Activated B cell treated with CpG ODN at 0.5 μM for 24 hours (primary cell): ENCODE data around the gene CTCFL. TPM values are rescaled to one million over a fixed set of nuclear protein-coding genes. Genes with fewer than 3 reads are reported as not detected.

ENCODE experiments used
- ATAC-seq: fragments of 200-7000 bp; cut with Tn5 transposase; one replicate; pipeline ENCODE4 v1.10.0; 2021; ENCODE audit warnings: low read depth, mild to moderate bottlenecking, moderate library complexity
- CTCF ChIA-PET: fragments of 350-600 bp; sonication (Branson Sonifier 250); formaldehyde crosslinking; loops from one replicate; lab custom pipeline; 2021; ENCODE audit warnings: antibody characterized with exemption; lab: Charles Lee
- POLR2A ChIA-PET: fragments of 350-600 bp; sonication (Branson Sonifier 250); formaldehyde crosslinking; loops from one replicate; lab custom pipeline; 2021; ENCODE audit warnings: antibody characterized with exemption; lab: Charles Lee
- DNase-seq: peaks from one replicate; pipeline ENCODE4 v3.0.0; 2022
- H3K27ac Mint-ChIP-seq: one replicate; pipeline ENCODE4 v1.8.0; 2020; ENCODE audit warnings: mixed read lengths
- H3K27me3 Mint-ChIP-seq: one replicate; pipeline ENCODE4 v1.8.0; 2021; ENCODE audit warnings: mixed read lengths
- H3K36me3 Mint-ChIP-seq: one replicate; pipeline ENCODE4 v1.8.0; 2021; ENCODE audit warnings: low read depth, mixed read lengths
- H3K4me1 Mint-ChIP-seq: one replicate; pipeline ENCODE4 v1.8.0; 2021; ENCODE audit warnings: mixed read lengths
- H3K4me3 Mint-ChIP-seq: one replicate; pipeline ENCODE4 v1.8.0; 2020; ENCODE audit warnings: mild to moderate bottlenecking, mixed read lengths
- H3K9me3 Mint-ChIP-seq: one replicate; pipeline ENCODE4 v1.8.0; 2020; ENCODE audit warnings: mixed read lengths
- intact Hi-C: fragments of 100-400 bp; cut with micrococcal nuclease; formaldehyde crosslinking; loops from one replicate; pipeline ENCODE4 v1.15.1; 2024
- total RNA-seq: library from RNA; stranded (reverse); gene quantifications from 2 replicates; pipeline ENCODE4 v1.2.3, GENCODE V29; 2022
- TF ChIP-seq, protein P1 (sequence below): fragments of 200-600 bp; IDR thresholded peaks from one replicate; pipeline ENCODE4 v1.8.0; 2022; ENCODE audit warnings: antibody characterized with exemption, mild to moderate bottlenecking

CTCFL gene
- total RNA-seq, 1 donor from 2014 or later, result not detected

GRCh38 chr20:57470666-57471495 is 54.1 kb downstream of the CTCFL start:
- Mint-ChIP-seq H3K9me3 (no peaks in the 10 kb centered on the region), H3K36me3 (no peaks in the 10 kb centered on the region), H3K4me3 (no peak overlapping the region), H3K27ac (no peak overlapping the region), H3K27me3 (peaks cover 5% of the 10 kb centered on the region), H3K4me1 (peaks cover 67% of the 10 kb centered on the region)
- DNase-seq (no peak), ATAC-seq (no peak)
- intact Hi-C loops, result loop anchor here (10.0 kb wide), 1 partner anchor 834 kb away; the partner anchor contains the start of gene RAB22A
- POLR2A ChIA-PET, result interaction anchor here (0.5 to 7.3 kb wide), 4 partner anchors 79 to 167 kb away, joined by 4 to 86 read pairs (median 5); partner anchors contain the start of gene RBM38
- CTCF ChIA-PET, result interaction anchor here (1.2 to 1.6 kb wide), 3 partner anchors 32 to 89 kb away, joined by 3 to 4 read pairs (median 3); no protein-coding TSS in a partner anchor
- TF ChIP-seq, protein P1, sequence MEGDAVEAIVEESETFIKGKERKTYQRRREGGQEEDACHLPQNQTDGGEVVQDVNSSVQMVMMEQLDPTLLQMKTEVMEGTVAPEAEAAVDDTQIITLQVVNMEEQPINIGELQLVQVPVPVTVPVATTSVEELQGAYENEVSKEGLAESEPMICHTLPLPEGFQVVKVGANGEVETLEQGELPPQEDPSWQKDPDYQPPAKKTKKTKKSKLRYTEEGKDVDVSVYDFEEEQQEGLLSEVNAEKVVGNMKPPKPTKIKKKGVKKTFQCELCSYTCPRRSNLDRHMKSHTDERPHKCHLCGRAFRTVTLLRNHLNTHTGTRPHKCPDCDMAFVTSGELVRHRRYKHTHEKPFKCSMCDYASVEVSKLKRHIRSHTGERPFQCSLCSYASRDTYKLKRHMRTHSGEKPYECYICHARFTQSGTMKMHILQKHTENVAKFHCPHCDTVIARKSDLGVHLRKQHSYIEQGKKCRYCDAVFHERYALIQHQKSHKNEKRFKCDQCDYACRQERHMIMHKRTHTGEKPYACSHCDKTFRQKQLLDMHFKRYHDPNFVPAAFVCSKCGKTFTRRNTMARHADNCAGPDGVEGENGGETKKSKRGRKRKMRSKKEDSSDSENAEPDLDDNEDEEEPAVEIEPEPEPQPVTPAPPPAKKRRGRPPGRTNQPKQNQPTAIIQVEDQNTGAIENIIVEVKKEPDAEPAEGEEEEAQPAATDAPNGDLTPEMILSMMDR, result no peak

- ChIA-PET CTCF (interaction anchor here (0.9 to 1.6 kb wide), 5 partner anchors 9 to 88 kb away, joined by 3 to 7 read pairs (median 3); no protein-coding TSS in a partner anchor), POLR2A (interaction anchor here (0.5 to 1.5 kb wide), 10 partner anchors 8 to 168 kb away, joined by 3 to 8 read pairs (median 4); no protein-coding TSS in a partner anchor)
- Mint-ChIP-seq H3K9me3 (no peaks in the 10 kb centered on the region), H3K36me3 (no peaks in the 10 kb centered on the region), H3K4me3 (no peak overlapping the region), H3K27ac (no peak overlapping the region), H3K27me3 (peaks cover 5% of the 10 kb centered on the region), H3K4me1 (peaks cover 60% of the 10 kb centered on the region)
- ATAC-seq, result no peak
- TF ChIP-seq, protein P1, result no peak
- intact Hi-C loops, result loop anchor here (10.0 kb wide), 1 partner anchor 835 kb away; the partner anchor contains the start of gene RAB22A
- DNase-seq, result no peak
Observed at GRCh38 chr20:57470212-57470522, 54.8 kb downstream of the CTCFL start.

GRCh38 chr20:57469418-57470211 is 55.3 kb downstream of the CTCFL start:
- Mint-ChIP-seq H3K36me3 (no peaks in the 10 kb centered on the region), H3K4me3 (peak overlapping the region; percentile 11), H3K4me1 (peaks cover 55% of the 10 kb centered on the region), H3K27ac (no peak overlapping the region), H3K27me3 (peaks cover 5% of the 10 kb centered on the region), H3K9me3 (no peaks in the 10 kb centered on the region)
- intact Hi-C loops, result loop anchor here (10.0 kb wide), 1 partner anchor 835 kb away; the partner anchor contains the start of gene RAB22A
- TF ChIP-seq, protein P1, result no peak
- ATAC-seq (peak; percentile 43), DNase-seq (no peak)
- CTCF ChIA-PET, result interaction anchor here (0.9 to 1.6 kb wide), 6 partner anchors 9 to 88 kb away, joined by 3 to 7 read pairs (median 3); no protein-coding TSS in a partner anchor
- POLR2A ChIA-PET, result interaction anchor here (0.7 to 1.5 kb wide), 9 partner anchors 8 to 77 kb away, joined by 3 to 8 read pairs (median 4); no protein-coding TSS in a partner anchor

DNA sequence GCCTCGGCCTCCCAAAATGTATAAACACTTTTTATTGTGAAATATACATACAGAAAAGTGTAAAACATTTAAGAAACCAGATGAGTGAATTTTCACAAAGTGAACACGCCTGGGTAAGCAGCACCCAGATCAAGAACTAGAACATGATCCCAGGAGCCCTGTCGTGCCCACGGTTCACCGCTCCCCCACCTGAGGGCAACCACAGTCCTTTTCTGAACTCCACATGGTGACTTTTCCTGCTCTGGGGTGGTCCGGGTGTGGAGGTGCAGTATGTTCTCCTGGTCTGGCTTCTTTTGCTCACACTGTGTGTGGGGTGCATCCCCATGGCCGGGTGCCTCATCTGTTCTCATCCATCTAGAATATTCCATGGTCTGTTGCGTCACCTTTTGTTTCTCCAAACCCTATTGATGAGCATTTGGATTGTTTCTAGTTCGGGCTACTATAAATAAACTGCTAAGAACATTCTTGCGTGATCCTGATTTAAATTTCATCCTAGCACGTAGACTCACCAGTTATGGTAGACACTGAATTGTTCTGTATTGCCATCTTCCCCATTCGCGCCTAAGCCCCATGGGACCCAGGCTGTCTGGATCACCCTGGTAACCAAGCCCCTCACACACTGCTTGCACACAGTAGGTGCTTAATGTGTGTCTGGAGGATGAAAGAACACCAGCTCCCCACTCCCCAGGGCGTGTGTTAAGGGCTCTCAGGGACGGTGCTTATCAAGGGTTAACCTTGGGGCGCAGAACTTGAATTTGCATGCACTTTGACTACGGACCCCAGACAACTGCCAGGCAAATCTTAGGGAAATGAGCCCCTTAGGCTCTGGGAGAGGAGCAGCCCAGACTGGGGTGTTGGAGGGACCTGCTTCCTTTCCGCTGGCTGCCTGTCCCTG is 56.2 kb downstream of the CTCFL start:
- TF ChIP-seq, protein P1, result no peak
- Mint-ChIP-seq H3K27me3 (peaks cover 5% of the 10 kb centered on the region), H3K4me1 (peaks cover 47% of the 10 kb centered on the region), H3K27ac (no peak overlapping the region), H3K9me3 (no peaks in the 10 kb centered on the region), H3K36me3 (no peaks in the 10 kb centered on the region), H3K4me3 (peak overlapping the region; percentile 20)
- ChIA-PET POLR2A (interaction anchor here (0.7 to 1.5 kb wide), 8 partner anchors 9 to 76 kb away, joined by 3 to 8 read pairs (median 4); no protein-coding TSS in a partner anchor), CTCF (interaction anchor here (1.1 to 1.6 kb wide), 3 partner anchors 24 to 87 kb away, joined by 3 to 7 read pairs (median 4); no protein-coding TSS in a partner anchor)
- ATAC-seq, result peak; percentile 34
- intact Hi-C loops, result no loop called here
- no peak for DNase-seq
